Limb (tissue), 2 donors: Measurements from ENCODE around the gene ARL5C.

Experiments
- DNase-seq, 2 donors: peaks; one replicate each; pipeline ENCODE4 v3.0.0-alpha.2; 2016; ENCODE audit errors: extremely low spot score in 2 of 2

Gene ARL5C

DNA sequence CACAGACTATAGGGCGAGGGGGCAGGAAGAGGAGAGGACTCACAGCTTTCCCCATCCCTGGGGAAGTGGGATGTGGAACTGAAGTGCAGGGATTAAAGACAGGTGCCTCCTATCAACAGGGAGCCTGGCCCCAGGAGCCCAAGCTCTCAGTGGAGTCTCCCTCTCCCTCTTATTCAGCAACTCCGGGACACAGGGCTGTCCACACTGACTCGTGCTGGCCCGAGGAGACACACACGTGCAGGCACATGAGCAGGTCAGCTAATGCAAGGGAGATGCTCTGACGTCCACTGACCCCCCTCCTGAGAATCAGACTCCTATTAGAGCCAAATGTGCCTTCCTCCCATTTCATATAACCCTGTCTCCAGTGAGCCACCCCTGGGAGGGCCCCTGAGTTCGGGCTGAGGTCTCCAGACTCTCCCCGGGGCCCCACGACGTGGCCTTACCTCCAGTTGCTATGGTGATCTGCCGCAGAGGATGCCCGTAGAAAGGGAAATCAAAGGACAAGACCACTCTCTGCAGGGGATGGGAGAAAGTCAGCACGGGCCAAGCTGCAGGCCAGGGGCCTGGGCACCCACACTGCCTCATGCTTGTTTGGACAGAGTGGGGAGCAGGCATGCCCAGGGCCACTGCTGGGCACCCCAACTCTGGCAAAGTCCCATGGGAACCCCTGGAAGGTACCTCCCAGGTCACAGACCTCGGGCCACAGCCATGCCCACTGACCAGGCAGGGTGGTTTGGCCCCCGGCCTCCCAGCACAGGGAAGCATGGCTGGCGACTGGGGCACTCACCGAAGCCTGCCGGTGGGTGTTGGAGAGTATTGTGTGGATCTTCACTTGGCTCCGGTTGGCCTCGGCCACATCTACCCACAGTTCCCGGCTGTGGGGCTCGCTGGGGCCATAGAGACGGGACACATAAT lies 57.2 kb downstream of the ARL5C start:
- DNase-seq: no peak

DNA sequence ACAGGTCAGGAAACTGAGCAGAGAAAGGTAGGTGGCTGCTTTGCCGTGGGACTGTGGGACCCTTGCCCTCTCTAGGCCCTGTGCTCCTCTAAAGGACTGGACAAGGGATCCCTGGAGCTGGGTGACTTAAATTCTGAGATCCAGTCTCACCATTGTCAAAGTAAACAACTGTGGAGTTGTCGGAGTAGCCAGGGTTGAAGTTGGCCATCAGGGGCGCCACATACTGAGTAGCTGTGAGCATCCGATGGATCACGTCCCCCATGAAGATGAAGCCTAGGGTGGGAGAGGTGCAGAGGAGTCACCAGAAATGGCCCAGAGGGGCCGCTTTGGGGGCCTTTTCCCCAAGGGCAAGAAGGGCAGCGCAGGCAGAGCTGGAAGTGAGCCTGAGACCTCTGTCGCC lies 58.0 kb downstream of the ARL5C start:
- no peak for DNase-seq

DNA sequence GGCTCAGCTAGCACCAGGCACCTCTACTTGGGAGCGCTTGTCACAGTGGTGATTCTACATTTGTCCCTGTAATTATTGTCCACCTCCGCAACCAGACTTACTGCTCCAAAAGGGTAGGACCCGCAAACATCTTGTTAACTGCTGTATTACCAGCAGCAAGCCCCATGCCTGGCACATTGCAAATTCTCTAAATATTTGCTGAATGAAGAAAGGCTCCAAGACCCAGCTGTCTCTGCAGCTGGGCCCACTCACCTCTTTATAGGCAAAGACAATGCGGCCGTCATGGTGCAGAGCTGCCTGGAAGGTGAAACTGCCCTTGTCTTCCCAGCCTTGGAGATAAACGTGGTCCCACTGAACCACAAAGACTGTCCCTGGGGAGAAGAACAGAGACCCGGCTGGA lies 58.8 kb downstream of the ARL5C start:
- DNase-seq: no peak
